Activated CD4-positive, CD25-positive, alpha-beta regulatory T cell treated with anti-CD3 and anti-CD28 coated beads, Interleukin-2, amount 50 U/mL, for 24 hours (primary cell): ENCODE data around the gene TMPRSS11D.

Source experiments
- ATAC-seq, 2 donors: fragments of 150-1000 bp; cut with Tn5 transposase; one replicate each; pipeline ENCODE4 v1.10.0; 2021; ENCODE audit warnings: mild to moderate bottlenecking in 1 of 2, moderate library complexity in 1 of 2

The TMPRSS11D gene

DNA sequence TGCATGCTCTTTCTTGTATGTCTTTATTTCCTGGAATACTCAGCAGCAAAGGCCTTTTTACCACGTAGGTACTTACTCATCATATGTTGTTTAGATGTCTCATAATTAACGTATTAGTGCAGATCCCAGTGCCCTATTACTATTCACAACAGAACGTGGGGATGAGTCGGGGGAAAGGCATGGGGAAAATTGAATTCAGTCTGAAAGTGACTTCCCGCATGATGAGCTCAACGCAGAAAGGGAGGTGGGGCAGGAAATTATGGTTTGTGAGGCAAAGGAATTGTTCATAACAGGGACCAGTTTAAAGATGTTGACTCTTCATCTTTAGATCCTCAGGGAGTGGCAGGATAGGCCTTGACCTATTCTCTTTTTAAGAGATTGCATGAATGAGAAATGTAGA, 2.0 kb upstream of the TMPRSS11D start:
- no peak for ATAC-seq

DNA sequence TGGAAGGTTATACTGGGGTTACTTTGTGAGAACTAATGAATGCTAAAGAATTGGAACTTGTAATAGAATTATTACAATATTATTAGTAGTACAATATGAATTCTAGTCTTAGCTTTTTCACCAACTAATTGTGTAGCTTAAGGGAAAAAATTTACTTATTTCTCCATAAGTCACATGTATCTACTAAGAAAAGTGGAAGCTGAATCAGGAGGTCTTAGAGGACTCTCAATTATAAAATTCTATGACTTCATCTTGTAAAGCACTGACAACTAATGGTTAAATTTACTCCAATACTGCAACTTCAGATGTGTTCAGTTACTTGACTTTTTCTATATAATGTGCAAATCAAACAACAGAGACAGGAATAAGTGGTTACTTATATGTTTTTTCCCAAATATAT, 899 bp upstream of the TMPRSS11D start:
- no peak for ATAC-seq

DNA sequence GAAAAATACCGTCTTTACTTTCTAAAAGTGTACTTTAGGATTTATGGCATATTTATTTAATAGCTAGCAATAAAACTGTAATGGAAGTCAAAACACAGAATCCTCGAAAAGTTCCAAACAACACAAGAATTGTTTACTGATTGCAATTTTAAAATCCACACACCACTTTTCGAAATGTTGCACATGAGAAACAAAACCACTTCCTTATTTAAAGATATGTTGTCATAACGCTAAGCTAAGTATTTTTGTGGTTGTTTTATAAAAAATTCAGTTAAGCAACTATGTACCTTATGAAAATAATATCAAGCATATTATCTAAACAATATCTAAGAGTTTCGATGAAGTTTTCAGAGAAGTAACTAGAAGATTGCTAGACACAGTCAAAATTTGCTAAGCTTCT, 344 bp downstream of the TMPRSS11D start:
- no peak for ATAC-seq

DNA sequence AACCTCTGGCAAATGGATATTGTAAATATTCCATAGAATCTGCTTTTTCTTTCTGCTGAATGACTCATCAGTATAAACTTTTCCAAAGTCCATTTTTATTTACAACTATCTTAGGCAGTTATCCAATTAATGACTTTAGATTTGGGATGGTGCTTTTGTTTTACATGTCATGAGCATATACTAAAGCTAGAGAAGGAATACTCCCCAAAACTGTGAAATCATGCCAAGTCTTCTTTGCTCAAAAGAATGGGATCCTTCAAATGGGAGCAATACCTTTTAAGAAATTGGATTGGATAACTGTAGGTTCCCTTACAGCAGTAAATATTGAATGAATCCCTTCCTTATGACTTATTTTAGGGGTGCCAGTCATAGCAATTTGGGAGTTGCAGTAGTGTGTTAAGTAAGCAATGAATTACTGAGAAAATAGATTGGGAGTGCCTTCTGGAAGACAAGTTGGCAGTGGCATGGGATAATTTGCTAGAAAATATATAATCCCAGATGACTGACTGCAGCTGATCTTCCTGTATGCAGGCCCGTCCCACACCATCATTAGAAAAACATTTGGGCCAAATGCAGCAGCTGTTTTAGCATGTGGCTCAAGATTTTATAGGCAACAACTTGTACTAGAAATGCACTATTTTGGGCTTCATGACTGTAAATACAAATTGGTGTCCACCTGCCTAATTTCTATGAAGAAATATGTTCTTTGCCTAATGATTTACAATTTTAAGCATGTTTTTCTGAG, 2.8 kb downstream of the TMPRSS11D start:
- ATAC-seq = no peak

DNA sequence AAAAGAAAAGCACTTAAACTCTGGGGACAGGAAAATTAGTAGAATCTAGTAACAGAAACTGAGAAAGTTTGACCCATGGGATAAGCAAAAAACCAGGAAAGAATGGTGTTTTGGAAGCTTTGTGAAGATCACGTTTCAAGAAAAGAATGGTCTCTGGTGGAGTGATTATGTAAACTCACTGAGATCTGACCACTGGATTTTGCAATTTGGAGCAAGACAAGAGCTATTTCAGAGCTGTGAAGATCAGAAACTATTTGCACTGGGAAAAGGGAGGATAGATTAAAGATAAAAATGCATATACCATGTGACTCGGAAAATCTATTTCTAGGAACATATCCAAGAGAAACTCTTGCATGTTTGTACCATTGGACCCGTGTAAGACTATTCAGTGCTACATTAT, 4.3 kb downstream of the TMPRSS11D start:
- no peak for ATAC-seq

DNA sequence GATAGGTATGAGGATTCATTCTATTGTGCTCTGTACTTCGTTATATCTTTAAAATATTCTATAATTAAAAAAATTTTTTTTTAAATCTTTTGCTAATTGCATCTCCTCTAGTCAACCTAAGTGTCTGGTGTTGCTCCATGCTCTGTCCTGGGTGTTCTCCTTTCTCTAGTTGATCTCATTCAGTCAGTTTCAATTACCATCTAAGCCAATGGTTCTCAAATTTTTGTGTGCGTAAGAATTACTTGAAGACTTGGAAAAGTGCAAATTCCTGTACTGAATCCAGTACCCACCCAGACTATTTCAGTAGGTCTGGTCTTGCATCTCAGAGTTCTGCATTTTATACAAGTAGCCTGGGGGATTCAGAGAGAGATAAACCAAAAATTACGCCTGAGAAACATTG, 6.7 kb downstream of the TMPRSS11D start:
- ATAC-seq = no peak

DNA sequence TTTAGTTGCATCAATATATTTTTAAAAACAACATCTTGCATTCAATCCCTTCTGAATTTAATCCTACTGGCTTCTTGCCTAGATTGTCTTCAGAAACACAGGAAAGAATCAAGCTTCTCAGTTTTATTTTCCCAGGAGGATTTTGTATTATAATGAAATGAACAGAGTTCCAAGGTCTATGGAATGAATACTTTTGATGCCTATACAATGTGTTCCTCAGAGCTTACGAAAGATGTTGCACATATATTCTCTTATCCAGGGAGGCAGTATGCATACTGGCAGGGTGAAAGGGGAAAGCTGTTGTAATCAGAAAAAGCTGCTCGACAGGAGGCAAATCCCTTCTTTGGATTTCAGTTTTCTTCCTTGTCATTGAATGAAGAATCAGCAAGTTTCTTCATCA, 8.8 kb downstream of the TMPRSS11D start:
- ATAC-seq = no peak

DNA sequence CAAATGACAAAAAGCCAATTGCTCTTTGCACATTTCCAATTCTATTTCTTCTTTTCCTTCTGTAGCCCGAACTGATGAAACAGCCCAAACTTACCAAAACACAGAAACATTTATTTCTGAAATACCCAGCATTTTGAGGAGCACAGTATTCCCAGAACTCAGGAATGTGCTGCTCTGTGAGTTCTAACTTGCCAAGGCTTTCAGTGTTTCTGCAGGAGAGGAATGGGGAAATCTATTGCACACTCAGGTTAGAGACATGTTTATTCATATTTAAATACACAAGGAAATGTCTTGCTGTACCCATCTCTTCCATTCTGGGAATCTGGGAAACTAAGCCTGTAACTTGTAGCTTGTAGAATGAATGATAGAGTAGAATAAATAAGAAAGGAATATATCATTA, 10.7 kb downstream of the TMPRSS11D start:
- no peak for ATAC-seq

DNA sequence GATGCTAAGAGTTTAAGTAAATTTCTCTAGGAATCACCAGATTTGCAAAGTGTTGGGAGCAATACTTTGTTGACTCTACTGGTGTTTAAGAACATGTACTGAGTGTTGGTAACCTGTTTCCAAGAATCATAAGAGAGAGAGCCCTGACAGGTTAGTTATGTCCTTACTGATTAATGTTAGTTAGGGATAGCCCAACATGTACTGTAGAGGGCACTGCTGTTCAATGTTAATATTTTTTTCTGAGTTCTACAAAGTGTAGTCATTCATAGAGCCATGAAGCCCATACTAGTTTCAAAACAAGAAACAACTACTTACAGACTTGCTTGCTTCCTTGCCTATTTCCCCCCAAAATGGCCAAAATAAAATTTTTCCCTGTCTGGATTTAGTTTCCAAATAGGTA, 11.9 kb downstream of the TMPRSS11D start:
- no peak for ATAC-seq

DNA sequence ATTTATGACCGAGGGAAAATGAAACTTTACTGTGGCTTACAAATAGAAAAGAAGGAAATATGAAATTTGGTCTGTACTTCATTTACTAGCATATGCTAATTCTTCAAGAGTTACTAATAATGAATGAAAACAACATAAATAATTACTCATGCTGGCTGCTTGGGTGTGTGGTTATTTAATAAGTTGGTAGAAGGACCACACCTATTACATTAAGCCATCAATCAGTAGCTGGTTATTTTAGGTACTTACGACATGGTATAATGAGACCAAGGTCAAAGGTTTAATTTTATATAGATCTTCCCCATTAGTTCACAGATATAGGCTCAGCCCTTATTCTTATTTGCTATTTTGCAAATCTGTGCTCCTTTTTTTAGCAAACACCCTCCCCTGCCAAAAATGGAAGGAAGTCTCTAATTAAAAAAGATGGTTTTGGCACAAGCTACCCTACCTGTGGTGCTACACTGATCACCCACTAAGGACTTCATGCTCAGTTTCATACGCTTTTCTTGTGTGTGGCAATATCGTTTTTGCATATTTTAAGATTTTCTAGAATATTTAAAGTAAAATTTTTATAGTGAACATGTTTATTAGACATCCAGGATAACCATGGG, 14.1 kb downstream of the TMPRSS11D start:
- ATAC-seq = no peak

DNA sequence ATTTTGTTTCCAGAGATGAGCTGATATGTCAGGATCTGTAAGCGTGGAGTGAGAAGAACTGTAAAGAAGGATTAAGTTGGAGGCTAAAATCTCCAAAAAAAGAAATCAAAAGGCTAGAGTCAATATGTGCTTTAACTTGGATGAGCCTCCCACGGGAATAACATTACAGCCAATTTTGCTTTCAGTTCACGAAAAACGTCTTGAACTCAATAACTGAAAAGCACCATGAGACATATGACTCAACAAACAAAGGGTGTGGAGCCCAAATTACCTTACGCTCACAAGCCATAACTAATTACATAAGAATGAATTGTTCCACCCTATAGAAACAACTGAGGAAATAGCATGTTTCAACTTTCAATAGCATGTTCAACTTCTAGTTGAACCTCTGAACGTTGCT, 22.3 kb downstream of the TMPRSS11D start:
- no peak for ATAC-seq

DNA sequence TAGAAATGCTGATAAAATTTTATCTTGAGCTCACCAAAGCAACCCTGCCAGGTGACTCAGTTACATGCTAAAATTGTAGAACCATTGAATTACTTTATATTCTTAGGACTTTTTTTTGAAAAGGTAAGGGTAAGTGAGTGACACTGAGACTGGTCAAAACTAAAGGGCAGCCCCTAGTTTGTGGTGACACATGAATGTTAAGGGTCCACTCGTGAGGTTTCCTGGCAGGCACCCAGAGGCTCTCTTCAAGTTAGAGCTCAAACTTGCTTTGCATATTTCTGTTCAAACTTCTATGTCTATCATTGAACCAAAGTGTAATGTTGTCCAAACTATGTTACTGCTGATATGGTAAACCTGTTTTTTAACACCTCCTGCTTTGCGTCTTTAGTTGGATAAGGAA, 30.5 kb downstream of the TMPRSS11D start:
- no peak for ATAC-seq

DNA sequence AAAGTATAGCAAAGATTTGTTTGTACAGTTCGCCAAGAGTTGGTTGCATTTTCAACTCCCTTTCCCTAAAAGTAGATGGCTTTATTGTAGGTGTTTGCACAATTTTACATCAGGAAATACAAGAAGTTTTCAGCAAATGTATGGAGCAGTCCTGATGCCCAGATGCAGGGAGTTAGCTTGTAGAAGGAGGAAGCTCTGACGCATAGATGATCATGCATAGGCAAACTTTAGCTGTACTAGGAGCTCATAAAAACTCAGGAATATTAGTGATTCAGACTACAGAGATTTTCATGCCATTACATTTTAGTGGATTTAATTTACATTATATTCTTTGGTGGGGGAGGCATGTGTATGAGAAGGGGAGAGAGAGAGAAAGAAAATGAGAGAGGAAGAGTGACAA, 62.9 kb downstream of the TMPRSS11D start:
- no peak for ATAC-seq

DNA sequence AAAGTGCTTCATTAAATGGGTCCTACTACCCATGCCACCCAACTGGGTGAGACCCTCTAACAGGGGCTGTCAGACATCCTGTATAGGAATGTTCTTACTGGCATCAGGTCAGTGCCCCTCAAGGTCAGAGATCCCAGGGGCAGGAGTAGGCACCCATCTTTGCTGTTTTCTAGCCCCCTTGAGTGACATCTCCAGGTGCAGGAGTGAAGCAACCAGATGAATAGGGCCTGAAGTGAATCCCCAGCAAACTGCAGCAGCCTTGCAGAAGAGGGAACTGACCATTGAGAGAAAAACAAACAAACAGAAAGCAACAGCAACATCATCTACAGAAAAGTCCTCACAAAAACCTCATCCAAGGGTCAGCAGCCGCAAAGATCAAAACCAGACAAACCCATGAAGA, 73.8 kb downstream of the TMPRSS11D start:
- ATAC-seq = no peak

DNA sequence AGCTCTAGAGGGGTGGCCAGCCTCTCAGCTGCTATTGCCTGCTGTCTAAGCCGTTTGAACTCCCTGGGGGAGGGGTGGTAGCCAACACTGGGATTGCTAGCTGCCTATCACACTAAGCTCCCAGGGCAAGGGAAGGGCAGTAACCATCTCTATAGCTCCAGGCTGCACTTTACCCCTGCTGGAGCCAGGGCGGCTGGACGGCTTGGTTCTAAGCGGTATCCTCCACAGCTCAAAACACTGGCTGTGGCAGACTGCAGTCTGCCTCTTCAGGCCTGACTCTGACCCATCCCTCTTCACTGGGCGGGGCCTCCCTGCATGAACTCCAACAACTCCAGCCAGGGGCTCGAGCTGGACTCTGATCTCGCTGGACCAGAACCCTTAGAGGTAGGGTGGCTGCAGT, 74.3 kb downstream of the TMPRSS11D start:
- ATAC-seq = no peak

DNA sequence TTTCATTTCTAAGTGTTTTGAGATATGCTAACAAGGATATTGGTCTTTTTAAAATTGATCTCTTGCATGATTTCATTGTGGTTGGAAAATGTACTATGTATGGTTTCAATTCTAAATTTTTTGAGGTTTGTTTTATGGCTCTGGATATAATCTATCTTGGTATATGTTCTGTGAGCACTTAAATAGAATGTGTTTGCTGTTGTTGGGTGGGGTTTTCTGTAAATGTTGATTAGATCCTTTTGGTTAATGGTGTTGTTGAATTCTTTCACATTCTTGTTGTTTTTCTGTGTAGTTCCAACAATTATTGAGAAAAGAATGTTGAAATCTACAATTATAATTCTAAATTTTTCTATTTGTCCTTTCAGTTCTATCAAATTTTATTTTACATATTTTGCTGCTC, 87.0 kb downstream of the TMPRSS11D start:
- no peak for ATAC-seq

DNA sequence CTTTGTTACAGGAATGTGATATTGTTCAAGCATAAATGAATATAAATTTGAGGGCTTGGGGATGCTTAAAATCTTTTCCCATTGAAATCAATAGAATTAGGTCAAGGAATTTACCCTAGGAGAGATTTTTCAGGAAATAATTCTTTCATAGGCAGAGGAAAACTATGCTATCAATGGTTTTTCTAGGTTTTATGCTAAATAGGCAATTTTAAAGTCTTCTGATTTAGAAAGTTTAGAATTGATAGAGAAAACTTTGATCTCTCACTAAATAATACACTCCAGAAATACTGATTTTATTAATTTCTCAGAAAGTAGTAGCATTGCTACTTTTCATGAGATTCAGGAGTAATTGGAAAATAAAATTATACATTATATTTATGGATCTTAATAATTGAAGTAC, 93.1 kb downstream of the TMPRSS11D start:
- ATAC-seq = no peak

DNA sequence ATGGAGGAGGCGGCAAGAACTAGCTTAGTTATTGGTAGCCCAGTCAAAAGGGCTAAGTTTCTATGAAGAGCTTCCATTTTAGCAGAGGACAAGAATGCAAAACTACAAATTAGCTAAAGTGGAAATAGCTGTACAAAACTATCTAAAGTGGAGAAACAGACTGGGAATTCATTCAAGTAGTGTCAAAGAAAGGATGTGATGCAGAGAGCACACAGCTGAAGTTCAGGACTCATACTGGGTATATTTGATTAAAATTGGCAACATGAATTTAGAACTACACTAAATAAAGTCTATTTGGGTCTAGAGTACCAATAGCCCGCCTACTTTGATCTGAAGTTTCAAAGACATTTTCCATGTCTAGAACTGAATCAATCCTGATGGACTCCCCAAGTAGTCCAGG, 96.5 kb downstream of the TMPRSS11D start:
- ATAC-seq = no peak

DNA sequence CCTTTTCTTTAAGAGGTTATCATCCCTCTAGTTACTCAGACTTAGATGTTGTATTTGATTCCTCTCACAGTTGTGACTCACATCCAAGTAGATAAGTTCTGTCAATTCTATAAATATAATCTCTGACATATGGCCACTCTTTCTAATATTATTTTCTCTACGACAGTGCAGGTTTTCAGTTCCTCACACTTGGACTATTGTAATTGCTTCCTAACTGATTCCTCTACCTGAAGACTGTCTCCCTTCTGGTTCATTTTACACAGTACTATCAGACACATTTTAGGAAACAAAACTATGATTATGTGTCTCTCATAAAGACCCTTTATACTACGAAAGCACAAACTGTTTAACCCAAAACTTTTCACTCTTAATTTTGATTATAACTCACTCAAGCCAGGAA, 98.3 kb downstream of the TMPRSS11D start:
- ATAC-seq = no peak

DNA sequence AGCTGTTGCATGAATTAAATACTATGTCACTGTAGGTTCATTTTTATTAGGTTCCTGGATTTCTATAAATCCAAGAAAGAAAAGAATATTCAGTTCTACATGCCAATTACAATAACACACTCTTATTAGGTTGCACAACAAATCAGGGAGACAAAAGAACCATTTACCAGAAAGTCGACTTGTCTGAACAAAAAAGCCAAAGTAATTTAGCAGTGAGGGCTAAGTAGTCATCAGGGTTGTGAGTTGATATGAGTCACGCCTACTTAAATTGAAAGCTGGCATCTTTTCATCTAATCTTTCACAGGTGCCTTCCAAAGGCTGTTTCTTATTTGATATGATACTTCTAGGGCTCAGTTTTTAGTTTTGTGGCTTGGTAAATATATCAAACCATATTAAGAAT, 104.2 kb downstream of the TMPRSS11D start:
- ATAC-seq = no peak

DNA sequence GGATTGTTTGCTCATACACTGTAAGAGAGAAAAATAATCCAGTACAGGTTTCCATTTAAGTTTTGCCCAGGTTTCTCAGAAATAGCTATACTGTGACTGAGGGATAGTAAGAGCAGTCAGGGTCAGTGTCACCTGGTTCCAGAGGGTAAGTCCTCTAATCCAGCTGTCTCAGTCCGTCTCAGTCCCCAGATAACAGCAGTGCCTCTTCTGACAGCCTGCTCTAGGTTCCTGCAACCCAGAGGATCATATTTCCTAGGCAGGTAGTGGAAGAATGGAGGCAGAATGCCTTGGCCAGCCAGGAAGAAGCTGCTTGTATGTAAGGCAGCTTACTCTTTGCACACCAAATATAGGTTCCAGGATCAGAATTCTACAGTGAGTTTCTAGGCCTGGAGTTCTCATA, 107.1 kb downstream of the TMPRSS11D start:
- ATAC-seq = no peak
